HT1080 (cell line): ENCODE data around the gene ANP32E. TPM values are rescaled to one million over a fixed set of nuclear protein-coding genes. Genes with fewer than 3 reads are reported as not detected.
A peak's percentile ranks its signal among the peaks of the same experiment; 100 is the strongest.
"Not testable (repeated sequence)": the region's sequence is repeated elsewhere in the genome, so short reads cannot be mapped to it uniquely, and the experiment has no call there.

Experiments used
- DNase-seq: peaks from one replicate; pipeline ENCODE4 v3.0.0-alpha.2; 2015; ENCODE audit warnings: low read depth
- total RNA-seq: library from RNA; depleted of rRNA; stranded (reverse); fragments of >200 nt; shearing (Covaris generic); gene quantifications from 2 replicates; pipeline ENCODE4 v1.2.3, GENCODE V29; 2014

ANP32E gene
- total RNA-seq, 1 experiment from 2014 or later, result 37.7 TPM

- no peak for DNase-seq
Measured at GRCh38 chr1:150257624-150258585, 22.0 kb upstream of the ANP32E start, which contains the start of gene CA14. Gene CA14 (plus strand): TSS chr1:150257774. CDS start chr1:150258129, 355 bp downstream.

DNA sequence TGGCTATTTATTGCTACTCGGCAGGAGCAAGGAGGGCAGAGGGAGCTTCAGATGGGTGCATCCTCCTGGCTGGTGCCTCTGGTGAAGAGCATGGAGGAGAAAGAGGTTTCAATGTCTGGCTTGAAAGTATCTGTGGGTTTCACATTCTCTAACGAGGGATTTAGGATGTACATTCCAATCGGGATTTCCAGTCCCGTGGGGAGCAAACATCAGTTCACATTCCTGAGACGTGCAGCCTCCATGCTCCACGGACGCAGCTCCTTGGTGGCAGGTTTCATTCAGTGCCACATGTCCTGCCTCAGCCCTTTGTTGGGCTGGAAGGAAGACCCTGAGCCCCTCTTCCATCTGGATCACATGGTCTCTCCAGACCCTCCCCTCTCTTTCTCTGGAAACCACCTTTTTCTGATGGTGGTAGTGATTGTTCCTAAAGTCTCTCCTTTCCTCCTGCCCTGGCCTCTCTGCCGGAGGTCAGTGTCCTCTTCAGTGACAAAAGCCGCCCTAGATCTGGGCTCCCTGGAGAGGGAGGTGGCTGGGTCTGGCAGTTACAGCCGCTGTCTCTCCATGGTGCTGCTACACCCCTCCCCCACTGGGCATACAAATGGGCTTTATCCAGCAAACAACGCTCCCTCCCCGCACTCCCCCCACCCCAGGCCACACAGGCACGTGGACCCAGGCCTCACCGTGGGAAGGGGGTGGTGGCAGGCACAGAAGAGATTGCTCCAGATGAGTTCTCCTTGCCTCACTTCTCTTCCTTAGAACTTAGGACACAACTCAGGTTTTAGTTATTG, 20.8 kb upstream of the ANP32E start:
- DNase-seq, result no peak

DNA sequence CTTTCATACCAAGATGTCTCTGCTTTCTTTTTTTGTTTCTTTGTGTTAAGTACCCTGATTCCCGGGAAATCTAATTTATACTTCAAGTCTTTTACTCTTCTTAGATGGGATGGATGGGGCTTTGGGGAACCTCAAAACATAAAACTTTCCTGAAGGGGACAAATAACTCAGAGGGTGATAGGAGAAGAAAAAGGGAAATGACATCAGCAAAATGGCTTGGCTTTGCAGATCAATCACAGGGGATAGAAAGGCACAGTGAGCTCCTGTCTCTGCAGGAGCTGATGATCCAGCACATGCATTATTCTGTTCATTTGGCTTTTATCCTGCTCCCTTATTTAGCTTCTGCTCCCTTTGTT, 20.3 kb upstream of the ANP32E start:
- no peak for DNase-seq

GRCh38 chr1:150249936-150250335, 14.0 kb upstream of the ANP32E start:
- no peak for DNase-seq

DNA sequence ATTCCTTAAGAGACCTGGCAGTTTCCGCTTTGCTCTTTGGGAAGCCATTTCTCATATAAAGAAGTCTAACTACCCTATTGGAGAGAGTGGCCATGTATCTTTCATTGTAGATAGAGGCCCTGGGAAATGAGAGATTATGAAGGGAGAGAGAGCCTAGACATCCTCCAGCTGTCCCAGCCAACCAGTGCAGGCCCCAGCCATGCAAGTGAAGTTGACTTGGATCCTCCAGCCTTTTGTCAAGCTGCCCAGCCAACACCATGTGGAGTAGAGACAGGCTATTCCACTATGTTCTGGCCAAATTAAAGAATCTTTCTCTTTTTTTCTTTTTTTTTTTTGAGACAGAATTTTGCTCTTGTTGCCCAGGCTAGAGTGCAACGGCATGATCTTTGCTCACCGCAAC, 7.1 kb upstream of the ANP32E start:
- DNase-seq, result no peak

- no peak for DNase-seq
Measured at GRCh38 chr1:150237746-150238145, 1.8 kb upstream of the ANP32E start.

DNA sequence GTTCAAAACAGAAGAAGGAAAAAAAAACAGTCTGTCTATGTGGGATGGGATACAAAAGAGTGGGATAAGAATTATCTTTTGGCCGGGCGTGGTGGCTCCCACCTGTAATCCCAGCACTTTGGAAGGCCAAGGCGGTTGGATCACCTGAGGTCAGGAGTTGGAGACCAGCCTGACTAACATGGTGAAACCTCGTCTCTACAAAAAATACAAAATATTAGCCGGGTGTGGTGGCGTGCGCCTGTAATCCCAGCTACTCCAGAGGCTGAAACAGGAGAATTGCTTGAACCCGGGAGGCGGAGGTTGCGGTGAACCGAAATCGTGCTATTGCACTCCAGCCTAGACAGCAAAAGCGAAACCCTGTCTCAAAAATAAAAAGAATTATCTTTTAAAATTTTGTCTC, 1.3 kb upstream of the ANP32E start:
- not testable (repeated sequence) for DNase-seq

DNA sequence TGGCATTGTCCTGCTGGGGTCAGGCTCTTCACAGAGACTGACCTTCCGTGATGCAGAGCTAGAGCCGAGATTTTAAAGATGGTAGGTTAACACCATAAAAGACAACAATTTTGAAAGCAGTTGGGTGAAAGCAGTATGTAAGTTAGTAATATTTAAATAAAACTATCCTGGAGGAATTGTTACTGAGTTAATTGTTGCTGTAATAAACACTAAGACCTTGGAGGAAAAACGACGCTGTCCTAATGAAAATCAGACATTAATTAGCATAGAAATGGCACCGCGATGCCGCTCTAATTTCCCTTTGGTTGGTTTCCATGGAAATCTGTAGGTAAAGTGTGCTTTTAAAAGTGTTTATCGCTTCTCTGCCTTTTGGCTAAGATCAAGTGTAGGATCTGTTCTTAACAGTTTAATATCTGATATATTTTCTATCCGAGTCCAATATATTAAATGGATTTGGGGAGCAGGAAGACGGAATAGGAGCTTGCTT, 745 bp upstream of the ANP32E start:
- no peak for DNase-seq

DNA sequence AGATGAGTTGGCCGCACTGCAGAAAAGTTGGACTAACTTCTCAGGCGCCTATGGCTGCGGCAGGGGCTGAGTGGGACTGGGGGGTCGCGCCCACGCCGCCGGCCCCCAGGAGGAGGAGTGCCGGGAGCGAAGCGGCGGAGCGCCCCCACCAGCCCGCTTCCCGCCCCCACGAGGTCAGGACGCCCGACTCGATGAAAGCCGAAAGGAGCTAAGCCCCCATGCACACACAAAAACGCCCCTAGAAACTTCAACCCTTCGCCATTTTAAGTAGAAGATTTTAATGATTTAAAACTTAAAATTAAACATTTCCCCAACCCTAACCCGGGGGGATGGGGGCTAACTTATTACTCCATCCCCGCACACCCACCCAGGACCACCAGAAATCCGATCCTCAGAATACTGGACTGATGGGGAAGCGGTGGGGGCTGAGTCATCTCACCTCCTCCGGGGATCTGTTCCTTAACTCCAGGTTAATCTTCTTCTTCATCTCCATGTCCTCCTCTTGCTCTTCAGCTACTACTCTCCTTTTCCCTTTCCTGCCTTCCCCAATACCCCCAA, 539 bp downstream of the ANP32E start:
- no peak for DNase-seq

GRCh38 chr1:150234566-150235293, 1.2 kb downstream of the ANP32E start:
- DNase-seq, result peak; percentile 77

DNA sequence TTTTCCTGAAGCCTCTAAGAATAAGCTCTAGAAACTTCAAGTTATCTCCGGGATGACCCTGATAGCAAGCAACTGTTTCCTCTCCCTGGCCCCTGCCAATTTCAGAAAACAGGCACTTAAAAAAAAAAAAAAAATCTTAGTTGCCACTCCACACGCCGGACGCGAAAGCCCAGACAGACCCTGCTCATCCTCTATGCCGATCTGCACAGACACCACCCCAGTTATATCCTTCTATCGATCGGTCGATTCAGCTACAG, 1.7 kb downstream of the ANP32E start:
- DNase-seq, result no peak

DNA sequence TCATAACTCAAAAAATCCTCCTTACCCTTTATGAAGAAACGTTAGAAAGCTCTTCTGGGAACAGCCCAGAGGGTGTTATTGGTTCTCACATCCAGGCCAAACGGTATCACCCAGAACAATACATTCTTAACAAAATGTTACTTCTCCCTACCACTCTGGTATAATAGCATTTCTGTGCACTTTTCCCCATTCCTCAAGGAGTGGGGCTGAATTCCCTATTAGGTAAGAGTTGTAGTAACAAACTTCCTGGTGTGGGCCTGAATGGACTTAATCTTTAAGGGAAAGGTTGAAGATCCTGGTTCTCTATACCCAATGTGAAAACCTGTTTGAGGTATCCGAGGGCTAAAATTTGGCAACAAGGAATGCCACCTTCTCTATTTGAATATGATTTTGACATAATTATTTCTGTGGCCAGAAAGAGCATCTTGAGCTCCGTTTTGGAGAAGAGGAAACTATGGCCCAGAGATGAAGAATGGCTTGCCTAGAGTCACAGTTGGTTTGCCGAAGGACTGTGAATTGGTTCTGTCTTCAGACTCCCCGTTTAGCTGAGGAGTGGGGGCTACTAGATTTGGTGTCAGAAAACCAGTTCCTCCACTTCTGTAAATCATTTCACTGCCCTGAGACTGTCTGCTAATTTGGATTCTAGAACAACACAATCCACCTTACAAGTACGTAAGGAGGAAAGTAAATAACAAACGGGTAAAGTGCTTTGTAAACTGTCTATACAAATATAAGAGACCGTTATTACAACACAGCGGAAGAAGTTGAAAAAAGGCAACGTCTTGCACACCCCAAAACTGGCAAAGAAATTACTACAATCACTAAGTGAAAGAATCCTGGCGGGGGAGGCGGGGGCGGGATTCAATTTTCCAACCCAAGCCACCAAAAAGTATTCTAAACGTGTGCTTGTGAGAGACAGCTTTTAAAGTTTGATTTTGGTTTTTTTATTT, 2.3 kb downstream of the ANP32E start:
- DNase-seq, result no peak

GRCh38 chr1:150232921-150233320, 3.0 kb downstream of the ANP32E start:
- DNase-seq, result not testable (repeated sequence)

DNA sequence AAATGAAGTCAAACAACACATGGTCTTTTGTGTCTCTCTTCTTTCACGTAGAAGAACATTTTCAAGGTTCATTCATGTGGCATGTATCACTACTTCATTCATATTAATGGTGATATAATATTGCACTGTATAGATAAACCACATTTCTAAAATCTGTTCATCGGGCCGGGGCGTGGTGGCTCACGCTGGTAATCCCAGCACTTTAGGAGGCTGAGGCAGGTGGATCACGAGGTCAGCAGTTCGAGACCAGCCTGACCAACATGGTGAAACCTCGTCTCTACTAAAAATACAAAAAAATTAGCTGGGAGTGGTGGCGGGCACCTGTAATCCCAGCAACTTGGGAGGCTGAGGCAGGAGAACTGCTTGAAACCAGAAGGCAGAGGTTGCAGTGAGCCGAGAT, 7.7 kb downstream of the ANP32E start:
- DNase-seq, result not testable (repeated sequence)

DNA sequence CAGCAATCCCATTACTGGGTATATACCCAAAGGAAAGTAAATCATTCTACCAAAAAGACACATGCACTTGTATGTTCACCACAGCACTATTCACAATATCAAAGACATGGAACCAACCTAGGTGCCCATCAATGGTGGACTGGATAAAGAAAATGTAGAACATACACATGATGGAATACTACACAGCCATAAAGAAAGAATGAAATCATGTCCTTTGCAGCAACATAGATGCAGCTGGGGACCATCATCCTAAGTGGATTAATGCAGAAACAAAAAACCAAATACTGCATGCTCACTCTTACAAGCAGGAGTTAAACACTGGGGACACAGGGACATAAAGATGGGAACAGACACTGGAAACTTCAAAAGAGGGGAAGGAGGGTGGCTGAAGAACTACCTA, 8.7 kb downstream of the ANP32E start:
- no peak for DNase-seq

DNA sequence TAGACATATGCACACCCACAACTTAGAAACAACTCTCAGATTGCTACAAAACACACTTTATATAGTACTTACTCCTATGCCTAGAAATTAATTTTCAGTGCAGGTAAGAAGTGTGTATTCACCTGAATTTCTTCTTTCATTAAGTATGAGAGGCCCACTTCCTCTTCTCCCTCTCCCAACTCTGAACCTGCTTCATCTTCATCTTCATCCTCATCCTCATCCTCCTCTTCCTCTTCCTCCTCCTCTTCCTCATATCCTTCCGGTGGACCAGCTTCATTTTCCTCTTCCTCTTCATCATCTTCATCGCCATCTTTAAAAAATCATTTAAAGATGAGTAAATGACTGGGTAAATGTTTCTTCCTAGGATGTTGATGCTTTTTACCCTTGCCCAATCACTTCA, 9.4 kb downstream of the ANP32E start:
- DNase-seq, result no peak

- DNase-seq, result no peak
Measured at GRCh38 chr1:150225546-150225945, 10.4 kb downstream of the ANP32E start.

DNA sequence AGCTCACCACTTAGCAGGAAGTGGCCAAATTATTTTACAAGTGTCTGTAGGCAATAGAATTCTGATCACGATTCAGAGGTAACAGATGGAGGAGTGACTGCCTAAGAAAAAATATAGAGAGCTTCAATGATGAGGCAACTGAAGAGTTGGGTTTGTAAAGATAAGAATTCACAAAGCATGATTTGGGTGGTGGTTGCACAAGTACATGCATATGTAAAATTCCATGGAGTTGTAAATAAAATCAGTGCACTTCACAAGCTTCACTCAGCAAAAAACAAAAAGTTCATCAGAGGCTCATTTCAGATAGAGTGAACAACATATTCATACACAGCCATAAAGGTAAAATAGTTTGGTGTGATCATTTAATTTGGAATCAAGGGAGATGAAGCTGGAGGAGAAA, 10.9 kb downstream of the ANP32E start:
- no peak for DNase-seq

DNA sequence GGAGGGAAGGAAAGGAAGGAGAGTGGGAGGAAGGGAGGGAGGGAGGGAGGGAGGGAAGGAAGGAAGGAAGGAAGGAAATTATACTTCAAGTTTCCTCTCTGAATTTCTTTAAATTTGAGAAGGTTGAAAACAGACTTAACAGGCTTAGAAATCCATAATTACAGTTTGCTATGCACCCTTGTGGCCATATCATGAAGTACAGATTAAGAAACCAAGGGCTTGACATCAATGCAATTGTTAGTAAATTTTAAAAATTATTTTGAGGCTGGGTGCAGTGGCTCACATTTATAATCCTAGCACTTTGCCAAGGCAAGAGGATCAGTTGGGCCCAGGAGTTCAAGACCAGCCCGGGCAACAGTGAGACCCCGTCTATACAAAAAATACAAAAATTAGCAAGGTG, 14.4 kb downstream of the ANP32E start:
- DNase-seq, result no peak

DNA sequence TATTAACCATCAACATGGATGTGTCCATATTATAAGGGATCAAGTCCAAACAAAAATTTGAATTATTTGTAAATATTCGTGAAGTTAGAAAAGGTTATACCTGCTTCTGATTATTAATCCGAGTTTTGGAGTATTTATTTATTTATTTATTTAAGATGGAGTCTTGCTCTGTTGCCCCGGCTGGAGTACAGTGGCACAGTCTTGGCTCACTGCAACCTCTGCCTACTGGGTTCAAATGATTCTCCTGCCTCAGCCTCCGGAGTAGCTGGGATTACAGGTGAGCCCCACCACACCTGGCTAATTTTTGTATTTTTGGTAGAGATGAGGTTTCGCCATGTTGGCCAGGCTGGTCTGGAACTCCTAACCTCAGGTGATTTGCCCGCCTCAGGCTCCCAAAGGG, 20.1 kb downstream of the ANP32E start:
- DNase-seq, result not testable (repeated sequence)
